Parathyroid adenoma (tissue), 2 donors: ENCODE results near the gene STXBP5.

Source experiments
- H2AFZ ChIP-seq: fragments of 300-600 bp; sonication (generic); one replicate; pipeline ENCODE4 v1.7.0; 2017; ENCODE audit warnings: antibody characterized with exemption, mild to moderate bottlenecking
- H3K27ac ChIP-seq: fragments of 300-600 bp; sonication (generic); one replicate; pipeline ENCODE4 v1.7.0; 2017
- H3K27me3 ChIP-seq: fragments of 300-600 bp; sonication (generic); one replicate; pipeline ENCODE4 v1.7.0; 2017; ENCODE audit warnings: low read length; ENCODE audit not compliant: control insufficient read depth, insufficient read depth
- H3K36me3 ChIP-seq: fragments of 300-600 bp; sonication (generic); one replicate; pipeline ENCODE4 v1.7.0; 2017; ENCODE audit warnings: low read length; ENCODE audit not compliant: control insufficient read depth, insufficient read depth
- H3K4me1 ChIP-seq: fragments of 300-600 bp; sonication (generic); one replicate; pipeline ENCODE4 v1.7.0; 2017; ENCODE audit warnings: control low read depth
- H3K4me2 ChIP-seq: fragments of 300-600 bp; sonication (generic); one replicate; pipeline ENCODE4 v1.7.0; 2017; ENCODE audit warnings: low read length
- H3K4me3 ChIP-seq: fragments of 300-600 bp; sonication (generic); one replicate; pipeline ENCODE4 v1.7.0; 2017; ENCODE audit warnings: low read depth, low read length
- H3K79me2 ChIP-seq: fragments of 300-600 bp; sonication (generic); one replicate; pipeline ENCODE4 v1.7.0; 2017; ENCODE audit warnings: control low read depth
- H3K9ac ChIP-seq: fragments of 300-600 bp; sonication (generic); one replicate; pipeline ENCODE4 v1.7.0; 2017; ENCODE audit warnings: mild to moderate bottlenecking
- H3K9me3 ChIP-seq: fragments of 300-600 bp; sonication (generic); one replicate; pipeline ENCODE4 v1.7.0; 2017; ENCODE audit warnings: low read length; ENCODE audit not compliant: control insufficient read depth
- TF ChIP-seq, protein P1 (sequence below): fragments of 300-600 bp; sonication (generic); IDR thresholded peaks from one replicate; pipeline ENCODE4 v1.7.0; 2017; ENCODE audit warnings: antibody characterized with exemption, mild to moderate bottlenecking
- donor health status: primary hyperparathyroidism.

Gene STXBP5

GRCh38 chr6:147166992-147167391, 37.2 kb upstream of the STXBP5 start:
- Histone ChIP-seq H3K9ac (no peak overlapping the region), H3K36me3 (no peaks in the 10 kb centered on the region), H2AFZ (peak overlapping the region; percentile 67), H3K4me1 (peaks cover 11% of the 10 kb centered on the region), H3K79me2 (no peaks in the 10 kb centered on the region), H3K4me3 (no peak overlapping the region), H3K27me3 (no peaks in the 10 kb centered on the region), H3K9me3 (no peaks in the 10 kb centered on the region), H3K4me2 (no peak overlapping the region), H3K27ac (peak overlapping the region; percentile 59)
- TF ChIP-seq, protein P1, sequence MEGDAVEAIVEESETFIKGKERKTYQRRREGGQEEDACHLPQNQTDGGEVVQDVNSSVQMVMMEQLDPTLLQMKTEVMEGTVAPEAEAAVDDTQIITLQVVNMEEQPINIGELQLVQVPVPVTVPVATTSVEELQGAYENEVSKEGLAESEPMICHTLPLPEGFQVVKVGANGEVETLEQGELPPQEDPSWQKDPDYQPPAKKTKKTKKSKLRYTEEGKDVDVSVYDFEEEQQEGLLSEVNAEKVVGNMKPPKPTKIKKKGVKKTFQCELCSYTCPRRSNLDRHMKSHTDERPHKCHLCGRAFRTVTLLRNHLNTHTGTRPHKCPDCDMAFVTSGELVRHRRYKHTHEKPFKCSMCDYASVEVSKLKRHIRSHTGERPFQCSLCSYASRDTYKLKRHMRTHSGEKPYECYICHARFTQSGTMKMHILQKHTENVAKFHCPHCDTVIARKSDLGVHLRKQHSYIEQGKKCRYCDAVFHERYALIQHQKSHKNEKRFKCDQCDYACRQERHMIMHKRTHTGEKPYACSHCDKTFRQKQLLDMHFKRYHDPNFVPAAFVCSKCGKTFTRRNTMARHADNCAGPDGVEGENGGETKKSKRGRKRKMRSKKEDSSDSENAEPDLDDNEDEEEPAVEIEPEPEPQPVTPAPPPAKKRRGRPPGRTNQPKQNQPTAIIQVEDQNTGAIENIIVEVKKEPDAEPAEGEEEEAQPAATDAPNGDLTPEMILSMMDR: no peak

- Histone ChIP-seq H3K4me3 (no peak overlapping the region), H3K9ac (no peak overlapping the region), H3K27ac (peak overlapping the region; percentile 59)
Measured at GRCh38 chr6:147167576-147168461, 36.4 kb upstream of the STXBP5 start.

GRCh38 chr6:147169529-147169928, 34.7 kb upstream of the STXBP5 start:
- Histone ChIP-seq H3K9ac (no peak overlapping the region), H2AFZ (no peak overlapping the region), H3K9me3 (no peaks in the 10 kb centered on the region), H3K79me2 (no peaks in the 10 kb centered on the region), H3K4me1 (peaks cover 14% of the 10 kb centered on the region), H3K36me3 (no peaks in the 10 kb centered on the region), H3K27me3 (no peaks in the 10 kb centered on the region), H3K4me3 (no peak overlapping the region), H3K4me2 (no peak overlapping the region), H3K27ac (no peak overlapping the region)
- TF ChIP-seq, protein P1: no peak

More at GRCh38 chr6:147167576-147168461, 36.4 kb upstream of the STXBP5 start:
- no peaks in the 10 kb centered on the region for H3K9me3 ChIP-seq
- H3K4me1 ChIP-seq: peaks cover 11% of the 10 kb centered on the region
- TF ChIP-seq, protein P1: no peak
- peak overlapping the region; percentile 67 for H2AFZ ChIP-seq
- H3K27me3 ChIP-seq: no peaks in the 10 kb centered on the region
- no peaks in the 10 kb centered on the region for H3K36me3 ChIP-seq
- no peaks in the 10 kb centered on the region for H3K79me2 ChIP-seq
- H3K4me2 ChIP-seq: no peak overlapping the region

GRCh38 chr6:147170269-147170668, 33.9 kb upstream of the STXBP5 start:
- H3K27ac ChIP-seq: no peak overlapping the region
- no peak overlapping the region for H3K4me3 ChIP-seq
- H3K4me1 ChIP-seq: peaks cover 16% of the 10 kb centered on the region
- H3K27me3 ChIP-seq: no peaks in the 10 kb centered on the region
- TF ChIP-seq, protein P1: no peak
- H3K36me3 ChIP-seq: no peaks in the 10 kb centered on the region
- H3K4me2 ChIP-seq: no peak overlapping the region
- no peak overlapping the region for H3K9ac ChIP-seq
- no peaks in the 10 kb centered on the region for H3K79me2 ChIP-seq
- H3K9me3 ChIP-seq: no peaks in the 10 kb centered on the region
- H2AFZ ChIP-seq: no peak overlapping the region

GRCh38 chr6:147173140-147173539, 31.1 kb upstream of the STXBP5 start:
- Histone ChIP-seq H3K27me3 (no peaks in the 10 kb centered on the region), H3K9ac (no peak overlapping the region), H3K4me2 (no peak overlapping the region), H3K9me3 (no peaks in the 10 kb centered on the region), H3K4me3 (no peak overlapping the region), H3K27ac (peak overlapping the region; percentile 49), H3K36me3 (no peaks in the 10 kb centered on the region), H3K79me2 (no peaks in the 10 kb centered on the region), H3K4me1 (peaks cover 10% of the 10 kb centered on the region), H2AFZ (peak overlapping the region; percentile 13)
- TF ChIP-seq, protein P1: no peak
